ENCODE results near the gene SV2A.

GRCh38 chr1:149934356-149934755 lies 16.7 kb upstream of the SV2A start:
- TF ChIP-seq, protein P1, sequence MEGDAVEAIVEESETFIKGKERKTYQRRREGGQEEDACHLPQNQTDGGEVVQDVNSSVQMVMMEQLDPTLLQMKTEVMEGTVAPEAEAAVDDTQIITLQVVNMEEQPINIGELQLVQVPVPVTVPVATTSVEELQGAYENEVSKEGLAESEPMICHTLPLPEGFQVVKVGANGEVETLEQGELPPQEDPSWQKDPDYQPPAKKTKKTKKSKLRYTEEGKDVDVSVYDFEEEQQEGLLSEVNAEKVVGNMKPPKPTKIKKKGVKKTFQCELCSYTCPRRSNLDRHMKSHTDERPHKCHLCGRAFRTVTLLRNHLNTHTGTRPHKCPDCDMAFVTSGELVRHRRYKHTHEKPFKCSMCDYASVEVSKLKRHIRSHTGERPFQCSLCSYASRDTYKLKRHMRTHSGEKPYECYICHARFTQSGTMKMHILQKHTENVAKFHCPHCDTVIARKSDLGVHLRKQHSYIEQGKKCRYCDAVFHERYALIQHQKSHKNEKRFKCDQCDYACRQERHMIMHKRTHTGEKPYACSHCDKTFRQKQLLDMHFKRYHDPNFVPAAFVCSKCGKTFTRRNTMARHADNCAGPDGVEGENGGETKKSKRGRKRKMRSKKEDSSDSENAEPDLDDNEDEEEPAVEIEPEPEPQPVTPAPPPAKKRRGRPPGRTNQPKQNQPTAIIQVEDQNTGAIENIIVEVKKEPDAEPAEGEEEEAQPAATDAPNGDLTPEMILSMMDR (IDR thresholded peaks at IDR 0.05) = no peak
- TF ChIP-seq POLR2A (IDR thresholded peaks at IDR 0.05) (no peak), POLR2AphosphoS5 (IDR thresholded peaks at IDR 0.05) (no peak)
